BLaER1 treated with 17β-estradiol and CSF1 and Interleukin-3, amounts not matched to agents 10 nM and 100 nM (cell line): ENCODE data around the gene MAML3.

Experiments used
- H3K27ac ChIP-seq, 11 experiments: shearing (Covaris generic); formaldehyde crosslinking; 2 replicates each; pipeline ENCODE4 v1.8.1; 2022
- H3K27me3 ChIP-seq, 11 experiments: shearing (Covaris generic); formaldehyde crosslinking; 2 replicates each; pipeline ENCODE4 v1.8.1; 2022
- H3K36me3 ChIP-seq, 11 experiments: shearing (Covaris generic); formaldehyde crosslinking; 2 replicates each; pipeline ENCODE4 v1.8.1; 2022
- H3K4me1 ChIP-seq, 10 experiments: shearing (Covaris generic); formaldehyde crosslinking; 2 replicates each; pipeline ENCODE4 v1.8.1; 2022
- H3K4me2 ChIP-seq, 11 experiments: shearing (Covaris generic); formaldehyde crosslinking; 2 replicates each; pipeline ENCODE4 v1.8.1; 2022
- H3K4me3 ChIP-seq, 10 experiments: shearing (Covaris generic); formaldehyde crosslinking; 2 replicates each; pipeline ENCODE4 v1.8.1; 2022
- H3K9ac ChIP-seq, 11 experiments: shearing (Covaris generic); formaldehyde crosslinking; 2 replicates each; pipeline ENCODE4 v1.8.1; 2022
- H3K9me3 ChIP-seq, 11 experiments: shearing (Covaris generic); formaldehyde crosslinking; replicated peaks in 1 of 11; 2 replicates each; pipeline ENCODE4 v1.8.1; 2022
- H4K20me1 ChIP-seq, 11 experiments: shearing (Covaris generic); formaldehyde crosslinking; 2 replicates each; pipeline ENCODE4 v1.8.1; 2022
- Cebpa-rat ChIP-seq, 11 experiments: shearing (Covaris generic); IDR thresholded peaks; 2 replicates each; pipeline ENCODE4 v1.8.1; 2022

MAML3 gene

DNA sequence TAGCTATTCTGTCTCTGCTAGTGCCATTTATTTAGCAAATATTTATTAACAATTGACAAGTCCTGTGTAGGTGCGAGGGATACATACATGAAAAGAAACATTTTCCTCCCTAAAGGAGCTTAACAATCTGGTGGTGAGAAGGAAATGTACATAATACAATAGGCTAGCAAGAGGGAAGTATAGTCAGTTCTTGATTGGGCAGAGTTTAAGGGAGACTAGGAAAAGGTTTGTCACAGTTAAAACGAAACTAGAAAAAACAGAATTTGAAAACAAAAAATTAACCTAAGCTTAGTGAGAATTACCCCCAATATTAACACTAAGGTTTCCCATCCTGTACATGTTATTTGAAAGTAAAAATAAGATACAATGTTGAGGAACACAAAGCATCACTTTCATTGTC, 8.6 kb upstream of the MAML3 start:
- no peak for TF ChIP-seq Cebpa-rat (IDR thresholded peaks at IDR 0.05)
- peak overlapping the region in 2 of 11 experiments; percentile 22 to 47; a peak in 2 of 22 replicates for H3K9ac ChIP-seq
- peak overlapping the region in 5 of 11 experiments; percentile 41 to 56 (median 49); a peak in 8 of 22 replicates for H3K27ac ChIP-seq
- peaks cover 12 to 35% (median 21%) of the 10 kb centered on the region in 10 experiments for H3K4me1 ChIP-seq
- H3K4me3 ChIP-seq = 0 out of 20 replicates have a peak overlapping the region, but pooled peaks of 1 of the 10 experiments have one; percentile 17
- H4K20me1 ChIP-seq = no peaks in the 10 kb centered on the region
- no peaks in the 10 kb centered on the region for H3K27me3 ChIP-seq
- peaks cover 4 to 13% (median 10%) of the 10 kb centered on the region in 11 experiments; a peak in 12 of 22 replicates for H3K9me3 ChIP-seq
- H3K36me3 ChIP-seq = no peaks in the 10 kb centered on the region
- H3K4me2 ChIP-seq = peak overlapping the region in 5 of 11 experiments; percentile 18 to 85 (median 49); a peak in 8 of 22 replicates

DNA sequence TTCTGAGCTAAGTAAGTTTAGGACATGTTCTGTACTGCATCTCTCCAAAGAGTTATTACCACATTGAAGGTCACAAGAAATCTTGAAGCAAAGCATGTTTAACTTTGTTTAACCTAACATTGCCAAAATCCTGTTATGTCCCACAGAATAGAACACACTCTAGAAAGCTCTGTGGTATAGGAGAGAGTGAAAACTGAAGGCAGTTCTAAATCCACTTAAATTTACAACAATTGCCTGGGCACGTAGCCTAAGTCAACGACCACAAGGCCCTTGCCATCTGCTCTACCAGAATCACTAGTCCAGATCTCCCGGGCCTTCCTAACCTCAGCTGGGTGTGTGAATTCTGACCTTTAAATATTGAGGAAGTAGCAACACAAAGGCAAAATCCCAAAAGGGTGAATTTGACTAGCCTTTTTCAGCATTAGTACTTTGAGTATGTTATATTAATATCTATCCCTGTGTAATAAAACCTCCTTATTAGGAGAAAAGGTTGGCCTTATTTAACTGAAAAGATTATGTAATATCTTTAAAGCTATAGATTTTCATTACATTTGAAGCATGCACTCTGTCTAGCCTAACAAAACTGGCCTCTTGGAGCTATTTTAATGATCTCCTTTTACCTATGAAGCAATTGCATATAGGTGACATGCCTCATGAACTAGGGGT, 4.5 kb upstream of the MAML3 start:
- Histone ChIP-seq H3K4me2 (peak overlapping the region; percentile 67 to 93 (median 83); a peak in 20 of 22 replicates), H3K36me3 (no peaks in the 10 kb centered on the region), H3K27me3 (no peaks in the 10 kb centered on the region), H4K20me1 (no peaks in the 10 kb centered on the region), H3K27ac (peak overlapping the region in 8 of 11 experiments; percentile 3 to 82 (median 72); a peak in 9 of 22 replicates), H3K4me1 (peaks cover 38 to 59% (median 48%) of the 10 kb centered on the region in 10 experiments), H3K9ac (no peak overlapping the region), H3K4me3 (no peak overlapping the region), H3K9me3 (peaks cover 4 to 13% (median 10%) of the 10 kb centered on the region in 11 experiments; a peak in 12 of 22 replicates)
- TF ChIP-seq Cebpa-rat (IDR thresholded peaks at IDR 0.05) = no peak

DNA sequence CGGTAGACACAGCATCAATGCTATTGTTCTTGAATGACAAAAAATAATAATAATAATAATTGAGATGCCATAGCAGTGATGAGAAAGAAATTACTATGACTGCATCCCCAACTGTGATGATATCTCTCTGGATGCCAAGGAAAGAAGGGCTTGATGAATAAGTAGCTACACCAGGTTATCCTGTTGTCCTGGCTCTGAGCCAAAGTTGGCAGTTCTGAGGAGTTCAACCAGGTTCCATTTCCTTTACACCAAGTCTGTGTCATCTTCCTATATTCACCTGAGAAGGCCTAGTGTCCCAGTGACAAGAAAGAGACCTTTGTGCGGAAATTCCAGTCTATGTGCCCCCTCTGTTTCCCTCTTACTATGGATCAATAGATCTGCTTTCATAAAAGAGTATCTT, 3.4 kb upstream of the MAML3 start:
- peak overlapping the region; percentile 65 to 93 (median 83); a peak in 21 of 22 replicates for H3K4me2 ChIP-seq
- peak overlapping the region in 10 of 11 experiments; percentile 34 to 82 (median 70); a peak in 19 of 22 replicates for H3K27ac ChIP-seq
- no peaks in the 10 kb centered on the region for H4K20me1 ChIP-seq
- H3K9me3 ChIP-seq = peaks cover 3 to 12% (median 10%) of the 10 kb centered on the region in 11 experiments; a peak in 12 of 22 replicates
- peaks cover 38 to 47% (median 43%) of the 10 kb centered on the region in 10 experiments for H3K4me1 ChIP-seq
- H3K9ac ChIP-seq = peak overlapping the region in 8 of 11 experiments; percentile 10 to 68 (median 50); a peak in 12 of 22 replicates
- H3K27me3 ChIP-seq = no peaks in the 10 kb centered on the region
- H3K36me3 ChIP-seq = no peaks in the 10 kb centered on the region
- H3K4me3 ChIP-seq = peak overlapping the region in 2 of 10 experiments; percentile 17 to 20; a peak in 1 of 20 replicates
- TF ChIP-seq Cebpa-rat (IDR thresholded peaks at IDR 0.05) = no peak

DNA sequence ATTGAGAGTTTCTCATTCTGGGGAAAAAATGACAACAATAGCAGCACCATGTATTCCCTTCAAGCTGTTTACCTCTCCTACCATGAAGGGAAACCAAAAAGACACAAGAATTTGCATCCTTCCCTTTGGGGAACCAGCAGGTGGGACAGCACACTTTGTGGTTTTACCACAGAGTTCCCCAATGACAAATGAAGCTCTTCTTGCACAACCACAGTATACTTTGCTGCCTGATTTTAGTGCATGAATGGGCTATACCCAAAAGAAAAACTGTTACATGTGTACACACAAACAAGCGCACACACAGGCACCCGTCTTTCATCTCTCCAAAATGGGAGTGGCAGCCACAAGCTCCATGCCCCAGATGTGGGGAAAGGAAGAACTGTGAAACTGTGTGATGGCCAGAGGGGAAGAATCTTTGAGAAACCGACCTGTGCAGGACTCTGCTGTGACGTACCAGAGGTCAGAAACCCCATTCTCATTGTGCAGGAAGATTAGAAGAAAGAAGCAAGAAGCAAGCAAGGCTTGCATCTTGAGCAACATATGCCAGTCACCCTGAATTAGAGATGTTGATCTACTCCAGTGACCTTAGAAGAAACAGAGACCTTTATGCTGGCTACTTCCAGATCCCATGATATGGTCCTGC, 2.7 kb upstream of the MAML3 start:
- Histone ChIP-seq H3K4me2 (peak overlapping the region; percentile 65 to 93 (median 83)), H3K27ac (peak overlapping the region in 10 of 11 experiments; percentile 36 to 82 (median 70); a peak in 19 of 22 replicates), H3K4me3 (peak overlapping the region in 5 of 10 experiments; percentile 12 to 20 (median 15); a peak in 4 of 20 replicates), H4K20me1 (no peaks in the 10 kb centered on the region), H3K36me3 (no peaks in the 10 kb centered on the region), H3K9ac (peak overlapping the region in 9 of 11 experiments; percentile 10 to 68 (median 47); a peak in 14 of 22 replicates), H3K4me1 (peaks cover 38 to 46% (median 42%) of the 10 kb centered on the region in 10 experiments), H3K27me3 (no peaks in the 10 kb centered on the region), H3K9me3 (peaks cover 0 to 5% (median 3%) of the 10 kb centered on the region in 11 experiments; a peak in 8 of 22 replicates)
- TF ChIP-seq Cebpa-rat (IDR thresholded peaks at IDR 0.05) = peak in 8 of 11 experiments; percentile 48 to 89 (median 77); a peak in 14 of 22 replicates

DNA sequence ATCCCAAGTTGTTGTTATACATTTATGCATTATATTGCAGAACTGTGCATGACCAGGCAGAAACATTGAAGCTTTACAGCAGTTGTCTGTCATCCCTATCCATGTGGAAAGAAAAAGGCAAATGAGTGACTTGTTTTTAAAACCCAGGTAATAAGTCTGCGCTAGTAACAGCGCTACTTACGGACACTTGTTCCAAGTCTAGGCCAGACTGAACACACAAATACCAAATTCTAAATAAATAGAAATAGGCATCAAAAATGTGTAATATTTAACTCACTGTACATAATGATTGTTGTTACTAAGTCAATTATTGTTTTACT, 548 bp upstream of the MAML3 start:
- Histone ChIP-seq H3K27me3 (no peaks in the 10 kb centered on the region), H3K36me3 (no peaks in the 10 kb centered on the region), H3K27ac (peak overlapping the region; percentile 80 to 99 (median 98)), H3K4me1 (peaks cover 45 to 52% (median 49%) of the 10 kb centered on the region in 10 experiments), H3K4me2 (peak overlapping the region; percentile 64 to 92 (median 81)), H3K9me3 (no peaks in the 10 kb centered on the region), H3K9ac (peak overlapping the region; percentile 86 to 98 (median 97)), H3K4me3 (peak overlapping the region; percentile 74 to 95 (median 89)), H4K20me1 (peaks cover 0 to 5% (median 0%) of the 10 kb centered on the region in 11 experiments; a peak in 2 of 22 replicates)
- TF ChIP-seq Cebpa-rat (IDR thresholded peaks at IDR 0.05) = no peak

DNA sequence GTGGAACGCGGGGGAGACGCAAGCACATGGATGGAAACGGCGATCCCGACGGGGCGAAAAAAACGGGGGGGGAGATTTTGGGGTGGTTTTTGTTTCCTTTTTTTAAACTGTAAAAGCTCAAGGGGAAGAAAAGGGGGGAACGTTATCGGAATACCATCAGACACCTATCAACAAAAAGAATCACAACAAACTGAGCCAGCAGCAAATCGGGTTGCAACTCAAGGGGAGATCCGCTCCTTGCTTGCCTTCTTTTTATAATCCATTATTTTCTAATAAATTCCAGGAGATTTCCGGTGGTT, 616 bp downstream of the MAML3 start:
- Histone ChIP-seq H3K9ac (peak overlapping the region; percentile 86 to 98 (median 97)), H3K36me3 (no peaks in the 10 kb centered on the region), H3K27ac (peak overlapping the region; percentile 80 to 99 (median 98)), H4K20me1 (peaks cover 0 to 15% (median 0%) of the 10 kb centered on the region in 11 experiments; a peak in 3 of 22 replicates), H3K4me1 (peaks cover 51 to 57% (median 55%) of the 10 kb centered on the region in 10 experiments), H3K27me3 (no peaks in the 10 kb centered on the region), H3K4me2 (peak overlapping the region; percentile 70 to 92 (median 81)), H3K4me3 (peak overlapping the region; percentile 74 to 95 (median 89)), H3K9me3 (no peaks in the 10 kb centered on the region)
- no peak for TF ChIP-seq Cebpa-rat (IDR thresholded peaks at IDR 0.05)

DNA sequence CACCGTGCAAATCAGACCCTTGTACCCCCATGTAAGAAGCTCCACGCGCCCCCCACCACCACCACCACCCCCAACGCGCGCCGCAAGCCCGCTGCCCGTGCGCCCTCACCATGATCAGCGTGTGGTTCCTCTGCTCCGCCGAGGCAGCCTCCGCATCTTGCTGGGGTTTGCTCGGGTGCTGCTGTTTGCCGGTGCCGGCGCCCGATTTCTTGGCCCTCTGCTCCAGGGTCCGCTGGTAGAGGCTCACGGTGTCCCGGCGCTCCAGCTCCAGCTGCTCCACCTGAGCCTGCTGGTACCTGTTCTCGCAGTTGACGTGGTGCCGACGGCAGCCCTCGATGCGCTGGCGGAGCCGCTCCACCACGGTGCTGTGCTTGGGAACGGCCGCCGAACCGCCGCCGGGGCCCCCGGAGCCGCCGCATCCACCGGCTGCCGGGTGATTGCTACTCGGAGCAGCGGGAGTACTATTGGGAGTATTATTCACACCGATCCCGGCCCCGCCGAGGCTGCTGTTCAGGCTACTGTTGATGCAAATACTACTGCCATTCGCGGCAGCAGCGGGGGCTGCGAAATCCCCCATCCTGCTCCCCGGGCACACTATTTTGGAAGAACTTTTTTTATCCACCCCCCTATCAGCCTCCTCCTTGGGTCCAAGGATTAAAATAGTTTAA, 1.1 kb downstream of the MAML3 start:
- no peaks in the 10 kb centered on the region for H3K9me3 ChIP-seq
- TF ChIP-seq Cebpa-rat (IDR thresholded peaks at IDR 0.05) = no peak
- peak overlapping the region; percentile 86 to 98 (median 97) for H3K9ac ChIP-seq
- H4K20me1 ChIP-seq = peaks cover 0 to 20% (median 0%) of the 10 kb centered on the region in 11 experiments; a peak in 3 of 22 replicates
- peaks cover 51 to 57% (median 55%) of the 10 kb centered on the region in 10 experiments for H3K4me1 ChIP-seq
- no peaks in the 10 kb centered on the region for H3K36me3 ChIP-seq
- peak overlapping the region; percentile 80 to 99 (median 98) for H3K27ac ChIP-seq
- H3K4me2 ChIP-seq = peak overlapping the region; percentile 70 to 92 (median 81)
- H3K27me3 ChIP-seq = no peaks in the 10 kb centered on the region
- peak overlapping the region; percentile 74 to 95 (median 89) for H3K4me3 ChIP-seq

DNA sequence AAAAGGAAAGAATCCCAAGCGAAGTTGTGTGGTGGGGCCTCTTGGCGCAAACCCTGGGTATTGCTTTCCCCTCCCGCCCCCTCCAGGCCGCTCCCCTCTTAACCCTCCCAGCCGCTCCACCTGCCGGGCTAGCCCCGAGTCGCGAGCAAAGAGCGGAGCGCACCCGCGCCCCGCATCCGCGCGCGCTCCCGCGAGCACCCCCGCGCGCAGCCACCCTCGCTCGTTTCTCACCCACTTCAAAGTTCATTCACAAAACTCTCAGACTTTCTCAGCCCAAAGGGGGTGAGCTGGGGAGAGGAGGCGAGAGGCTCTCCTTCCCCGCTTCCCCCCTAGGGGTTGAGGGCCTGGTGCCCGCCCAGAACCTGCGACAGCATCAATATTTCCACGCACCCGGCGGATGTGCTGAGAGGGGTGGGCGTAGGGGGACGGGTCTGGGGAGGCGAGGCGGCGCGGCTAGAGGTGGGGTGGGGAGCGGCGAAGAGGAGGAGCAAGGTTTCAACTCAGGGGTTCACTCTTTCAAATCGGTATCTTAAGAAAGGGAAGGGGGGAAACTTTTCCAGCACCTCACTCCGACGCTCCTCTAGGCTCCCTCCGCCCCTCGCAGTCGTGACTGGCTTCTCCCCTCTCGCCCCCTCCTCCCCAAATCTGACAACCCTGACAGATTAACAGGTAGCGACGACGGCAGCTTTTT, 1.8 kb downstream of the MAML3 start:
- Histone ChIP-seq H3K27me3 (no peaks in the 10 kb centered on the region), H3K27ac (peak overlapping the region; percentile 80 to 99 (median 98)), H3K4me1 (peaks cover 48 to 57% (median 54%) of the 10 kb centered on the region in 10 experiments), H3K9me3 (no peaks in the 10 kb centered on the region), H4K20me1 (peaks cover 0 to 23% (median 0%) of the 10 kb centered on the region in 11 experiments; a peak in 3 of 22 replicates), H3K4me2 (peak overlapping the region; percentile 70 to 92 (median 81)), H3K4me3 (peak overlapping the region; percentile 74 to 95 (median 89)), H3K36me3 (peaks cover 0 to 3% (median 0%) of the 10 kb centered on the region in 11 experiments; a peak in 2 of 22 replicates), H3K9ac (peak overlapping the region; percentile 86 to 98 (median 97))
- TF ChIP-seq Cebpa-rat (IDR thresholded peaks at IDR 0.05) = no peak
